IMR-90 (cell line): ENCODE results near the gene KTN1. TPM values are rescaled to one million over a fixed set of nuclear protein-coding genes. Genes with fewer than 3 reads are reported as not detected.

Experiments
- ATAC-seq: fragments of 200-7000 bp; cut with Tn5 transposase; 2 replicates; pipeline ENCODE4 v1.9.1; 2020; ENCODE audit warnings: low read depth, mild to moderate bottlenecking, moderate library complexity
- BruUV-seq: library from RNA; stranded (reverse); fragments of 400-500 nt; replicated peaks from 2 replicates; lab custom pipeline; 2021; lab: Mats Ljungman, UMichigan
- CTCF ChIA-PET: fragments of 300-600 bp; formaldehyde crosslinking; extraction: SDS; loops from one replicate; lab custom pipeline; 2021; ENCODE audit warnings: antibody characterized with exemption; lab: Yijun Ruan, JAX
- POLR2A ChIA-PET: fragments of 300-600 bp; sonication (Branson Sonifier 250); formaldehyde crosslinking; loops from one replicate; lab custom pipeline; 2022; ENCODE audit warnings: antibody characterized with exemption; ENCODE audit not compliant: unreplicated experiment; lab: Charles Lee
- DNase-seq: peaks from one replicate; pipeline ENCODE4 v3.0.0; 2013
- H2AFZ ChIP-seq: replicated peaks from 2 replicates; pipeline ENCODE3; 2013; ENCODE audit warnings: low read length, mild to moderate bottlenecking; ENCODE audit not compliant: poor library complexity
- H2AK5ac ChIP-seq: 2 replicates; pipeline ENCODE4 v1.6.1; 2013; ENCODE audit warnings: low read depth, low read length, inconsistent platforms
- H2AK9ac ChIP-seq: replicated peaks from 2 replicates; pipeline ENCODE3; 2013; ENCODE audit warnings: mild to moderate bottlenecking, low read depth, low read length, moderate library complexity; ENCODE audit not compliant: poor library complexity
- H2BK120ac ChIP-seq: 2 replicates; pipeline ENCODE4 v1.6.1; 2013; ENCODE audit warnings: low read depth, low read length, inconsistent platforms
- H2BK15ac ChIP-seq: 3 replicates; pipeline ENCODE4 v1.6.1; 2013; ENCODE audit warnings: low read depth, low read length, inconsistent platforms
- H2BK20ac ChIP-seq: 2 replicates; pipeline ENCODE4 v1.6.1; 2013; ENCODE audit warnings: low read depth, mild to moderate bottlenecking, inconsistent platforms, low read length, moderate library complexity
- H2BK5ac ChIP-seq: 2 replicates; pipeline ENCODE4 v1.6.1; 2013; ENCODE audit warnings: mild to moderate bottlenecking, low read depth, low read length, inconsistent platforms; ENCODE audit not compliant: poor library complexity, severe bottlenecking
- H3K14ac ChIP-seq: replicated peaks from 2 replicates; pipeline ENCODE4 v1.6.1; 2013; ENCODE audit warnings: low read depth, low read length, inconsistent platforms
- H3K18ac ChIP-seq: 2 replicates; pipeline ENCODE4 v1.6.1; 2013; ENCODE audit warnings: low read depth, low read length, control low read depth
- H3K23ac ChIP-seq: 2 replicates; pipeline ENCODE4 v1.6.1; 2013; ENCODE audit warnings: low read depth, low read length, inconsistent platforms
- H3K27ac ChIP-seq: 2 replicates; pipeline ENCODE4 v1.5.1; 2013; ENCODE audit warnings: mild to moderate bottlenecking, control low read depth, low read length; ENCODE audit not compliant: insufficient read depth
- H3K27me3 ChIP-seq: 2 replicates; pipeline ENCODE4 v1.6.1; 2013; ENCODE audit warnings: low read length; ENCODE audit not compliant: control insufficient read depth, insufficient read depth
- H3K36me3 ChIP-seq: 2 replicates; pipeline ENCODE4 v1.6.1; 2013; ENCODE audit warnings: low read length, mixed read lengths; ENCODE audit not compliant: control insufficient read depth, insufficient read depth
- H3K4ac ChIP-seq: 2 replicates; pipeline ENCODE4 v1.6.1; 2013; ENCODE audit warnings: low read depth, low read length, inconsistent platforms
- H3K4me1 ChIP-seq: 2 replicates; pipeline ENCODE4 v1.6.1; 2013; ENCODE audit warnings: low read length, mixed read lengths; ENCODE audit not compliant: control insufficient read depth, insufficient read depth
- H3K4me2 ChIP-seq: 2 replicates; pipeline ENCODE4 v1.6.1; 2013; ENCODE audit warnings: low read depth, mild to moderate bottlenecking, control low read depth, low read length, moderate library complexity
- H3K4me3 ChIP-seq: 2 replicates; pipeline ENCODE4 v1.5.1; 2013; ENCODE audit warnings: low read depth, mild to moderate bottlenecking, control low read depth, low read length, moderate library complexity; ENCODE audit not compliant: insufficient read depth
- H3K56ac ChIP-seq: 2 replicates; pipeline ENCODE4 v1.6.1; 2013; ENCODE audit warnings: low read length, inconsistent platforms; ENCODE audit not compliant: insufficient read depth; ENCODE audit errors: extremely low read depth
- H3K79me1 ChIP-seq, 2 experiments: 2 replicates each; pipeline ENCODE4 v1.6.1; 2013; ENCODE audit warnings: low read length in 2 of 2, inconsistent platforms in 1 of 2, low read depth in 1 of 2
- H3K9ac ChIP-seq: 2 replicates; pipeline ENCODE4 v1.6.1; 2013; ENCODE audit warnings: low read depth, low read length, control low read depth
- H3K9me1 ChIP-seq: 2 replicates; pipeline ENCODE4 v1.6.1; 2013; ENCODE audit warnings: low read length, inconsistent platforms; ENCODE audit not compliant: insufficient read depth
- H3K9me3 ChIP-seq: 2 replicates; pipeline ENCODE4 v1.6.1; 2013; ENCODE audit warnings: low read length; ENCODE audit not compliant: control insufficient read depth, insufficient read depth
- H4K20me1 ChIP-seq: 2 replicates; pipeline ENCODE4 v1.6.1; 2013; ENCODE audit warnings: low read length, inconsistent platforms; ENCODE audit not compliant: insufficient read depth
- H4K5ac ChIP-seq: 2 replicates; pipeline ENCODE4 v1.6.1; 2013; ENCODE audit warnings: mild to moderate bottlenecking, low read depth, low read length, control low read depth
- H4K8ac ChIP-seq, 2 experiments: 2 replicates each; pipeline ENCODE4 v1.6.1; 2013; ENCODE audit warnings: low read depth in 2 of 2, low read length in 2 of 2, control low read depth in 1 of 2, inconsistent platforms in 1 of 2
- H4K91ac ChIP-seq: 2 replicates; pipeline ENCODE4 v1.6.1; 2013; ENCODE audit warnings: low read depth, low read length, inconsistent platforms; ENCODE audit not compliant: insufficient read depth
- BHLHE40 ChIP-seq: fragments of 150-350 bp; IDR thresholded peaks from 2 replicates; pipeline ENCODE4 v1.6.1; 2016; ENCODE audit warnings: mild to moderate bottlenecking, low read depth, low read length
- CEBPB ChIP-seq: IDR thresholded peaks from 2 replicates; pipeline ENCODE4 v1.6.1; 2012; ENCODE audit warnings: low read depth, low read length, improper control_type of control experiment
- CHD1 ChIP-seq: IDR thresholded peaks from 2 replicates; pipeline ENCODE4 v1.6.1; 2012; ENCODE audit warnings: low read depth, low read length, improper control_type of control experiment
- CTCF ChIP-seq: conservative IDR thresholded peaks from 2 replicates; pipeline ENCODE4 v1.5.1; 2012; ENCODE audit warnings: mild to moderate bottlenecking, low read depth, low read length, improper control_type of control experiment
- ELK1 ChIP-seq: fragments of 150-350 bp; IDR thresholded peaks from 2 replicates; pipeline ENCODE4 v1.6.1; 2016; ENCODE audit warnings: low read depth, mild to moderate bottlenecking, low read length, moderate library complexity, borderline replicate concordance
- FOS ChIP-seq: fragments of 150-350 bp; IDR thresholded peaks from 2 replicates; pipeline ENCODE4 v1.6.1; 2016; ENCODE audit warnings: low read depth, low read length
- MAFK ChIP-seq: IDR thresholded peaks from 2 replicates; pipeline ENCODE4 v1.6.1; 2012; ENCODE audit warnings: low read depth, low read length, improper control_type of control experiment
- MAZ ChIP-seq: IDR thresholded peaks from 2 replicates; pipeline ENCODE4 v1.6.1; 2012; ENCODE audit warnings: low read depth, mild to moderate bottlenecking, low read length, improper control_type of control experiment, moderate library complexity, borderline replicate concordance
- MXI1 ChIP-seq: IDR thresholded peaks from 2 replicates; pipeline ENCODE4 v1.6.1; 2012; ENCODE audit warnings: low read depth, mild to moderate bottlenecking, low read length, moderate library complexity, borderline replicate concordance
- NFE2L2 ChIP-seq: fragments of 150-350 bp; IDR thresholded peaks from 2 replicates; pipeline ENCODE4 v1.6.1; 2016; ENCODE audit warnings: low read depth, mild to moderate bottlenecking, low read length
- POLR2A ChIP-seq: IDR thresholded peaks from 2 replicates; pipeline ENCODE4 v1.6.1; 2012; ENCODE audit warnings: mild to moderate bottlenecking, low read depth, low read length
- RAD21 ChIP-seq: IDR thresholded peaks from 2 replicates; pipeline ENCODE4 v1.6.1; 2012; ENCODE audit warnings: low read length, improper control_type of control experiment
- RCOR1 ChIP-seq: IDR thresholded peaks from 2 replicates; pipeline ENCODE4 v1.6.1; 2012; ENCODE audit warnings: mild to moderate bottlenecking, low read length, improper control_type of control experiment; ENCODE audit not compliant: insufficient replicate concordance
- RFX5 ChIP-seq: IDR thresholded peaks from 2 replicates; pipeline ENCODE4 v1.8.0; 2012; ENCODE audit warnings: low read depth, mild to moderate bottlenecking, low read length, moderate library complexity
- SMC3 ChIP-seq: fragments of 150-350 bp; IDR thresholded peaks from 2 replicates; pipeline ENCODE4 v1.6.1; 2016; ENCODE audit warnings: low read depth, mild to moderate bottlenecking, antibody characterized with exemption, low read length, moderate library complexity
- USF2 ChIP-seq: fragments of 150-350 bp; IDR thresholded peaks from 2 replicates; pipeline ENCODE4 v1.6.1; 2017; ENCODE audit warnings: mild to moderate bottlenecking, antibody characterized with exemption, low read length, low read depth
- dilution Hi-C: fragments of 300-500 bp; cut with HindIII; formaldehyde crosslinking; loops from one replicate; pipeline ENCODE4 v1.14.3; 2018; ENCODE audit warnings: low sequenced_read_pairs; ENCODE audit not compliant: unreplicated experiment
- in situ Hi-C: fragments of 300-500 bp; cut with MboI; formaldehyde crosslinking; loops from 3 replicates; pipeline ENCODE4 v1.14.3; 2019; ENCODE audit warnings: low sequenced_read_pairs, inconsistent platforms, mixed read lengths
- intact Hi-C: fragments of 100-400 bp; cut with micrococcal nuclease; formaldehyde crosslinking; loops from 2 replicates; pipeline ENCODE4 v1.10.0; 2022
- polyA plus RNA-seq, 3 experiments: library from polyadenylated mRNA; depleted of rRNA; stranded (reverse); fragments of >200 nt; gene quantifications; 2 replicates each; pipeline ENCODE4 v1.2.3, GENCODE V29; 2012; ENCODE audit warnings: low replicate concordance in 1 of 3
- total RNA-seq: library from RNA; depleted of rRNA; stranded (reverse); fragments of >200 nt; gene quantifications from 2 replicates; pipeline ENCODE4 v1.2.3, GENCODE V29; 2012

KTN1 gene
- total and polyA plus RNA-seq, 2 of the 4 experiments (the other 2 are of a cell fraction): 42.1 to 57.2 TPM

- Histone ChIP-seq H2AK9ac (no peak overlapping the region), H2BK20ac (no peak overlapping the region), H3K56ac (no peak overlapping the region), H3K4me2 (no peak overlapping the region), H3K36me3 (no peaks in the 10 kb centered on the region), H3K18ac (no peak overlapping the region), H3K4me3 (no peak overlapping the region), H3K79me1 (no peaks in the 10 kb centered on the region), H3K4ac (no peak overlapping the region), H4K8ac (no peak overlapping the region), H4K91ac (no peak overlapping the region), H2AFZ (no peak overlapping the region), H3K23ac (no peak overlapping the region), H2AK5ac (no peak overlapping the region), H3K9ac (no peak overlapping the region), H2BK5ac (no peak overlapping the region), H3K27ac (no peak overlapping the region), H3K4me1 (peaks cover 6% of the 10 kb centered on the region), H3K9me1 (no peaks in the 10 kb centered on the region), H3K14ac (no peak overlapping the region), H3K9me3 (peaks cover 3% of the 10 kb centered on the region; the same call in 1 of the 2 replicates), H4K5ac (no peak overlapping the region), H2BK120ac (no peak overlapping the region), H2BK15ac (no peak overlapping the region), H4K20me1 (no peaks in the 10 kb centered on the region), H3K27me3 (no peaks in the 10 kb centered on the region)
- in situ Hi-C loops (no loop called here), intact Hi-C loops (no loop called here), dilution Hi-C loops (no loop called here)
- DNase-seq: no peak
- ChIA-PET CTCF (no interaction called here), POLR2A (no interaction called here)
- no peak for TF ChIP-seq ELK1
- TF ChIP-seq CTCF: no peak
- TF ChIP-seq RCOR1: no peak
- TF ChIP-seq POLR2A: no peak
- no peak for TF ChIP-seq MAZ
- no peak for TF ChIP-seq RFX5
- TF ChIP-seq RAD21: no peak
- TF ChIP-seq NFE2L2: no peak
- no peak for TF ChIP-seq CEBPB
- TF ChIP-seq BHLHE40: no peak
- no peak for TF ChIP-seq CHD1
- no peak for TF ChIP-seq USF2
- no peak for TF ChIP-seq SMC3
- no peak for TF ChIP-seq FOS
- TF ChIP-seq MAFK: no peak
- no peak for TF ChIP-seq MXI1
- no TSS peak for BruUV-seq
- no peak for ATAC-seq
Observed at GRCh38 chr14:55537782-55538181, 42.2 kb upstream of the KTN1 start.
